MCF 10A (cell line): ENCODE data around the gene SCART1. TPM values are rescaled to one million over a fixed set of nuclear protein-coding genes. Genes with fewer than 3 reads are reported as not detected.

Experiments
- BruUV-seq: library from RNA; stranded (reverse); fragments of 400-500 nt; replicated peaks from 2 replicates; lab custom pipeline; 2021; lab: Mats Ljungman, UMichigan
- CTCF ChIA-PET: fragments of 300-600 bp; sonication (Branson Sonifier 250); formaldehyde crosslinking; extraction: SDS; loops from one replicate; lab custom pipeline; 2021; ENCODE audit warnings: antibody characterized with exemption, inconsistent platforms; lab: Yijun Ruan, JAX
- POLR2A ChIA-PET: fragments of 300-600, 350-650 bp; sonication (Branson Sonifier 250); formaldehyde crosslinking; extraction: SDS; loops from one replicate; lab custom pipeline; 2020; ENCODE audit warnings: antibody characterized with exemption, inconsistent platforms; lab: Yijun Ruan, JAX
- DNase-seq: peaks from one replicate; pipeline ENCODE4 v3.0.0-alpha.2; 2018; ENCODE audit not compliant: unreplicated experiment
- H3K27ac Mint-ChIP-seq: one replicate; pipeline ENCODE4 v1.8.0; 2022; ENCODE audit warnings: mild to moderate bottlenecking, low read depth, mixed read lengths; ENCODE audit not compliant: unreplicated experiment
- H3K27me3 Mint-ChIP-seq: one replicate; pipeline ENCODE4 v1.8.0; 2022; ENCODE audit warnings: mixed read lengths; ENCODE audit not compliant: insufficient read depth, unreplicated experiment
- H3K36me3 Mint-ChIP-seq: one replicate; pipeline ENCODE4 v1.8.0; 2022; ENCODE audit warnings: mild to moderate bottlenecking, moderate library complexity, mixed read lengths; ENCODE audit not compliant: insufficient read depth, unreplicated experiment
- H3K4me1 Mint-ChIP-seq: one replicate; pipeline ENCODE4 v1.8.0; 2022; ENCODE audit warnings: mixed read lengths; ENCODE audit not compliant: insufficient read depth, unreplicated experiment
- H3K4me3 Mint-ChIP-seq: one replicate; pipeline ENCODE4 v1.8.0; 2022; ENCODE audit warnings: mild to moderate bottlenecking, moderate library complexity, mixed read lengths; ENCODE audit not compliant: unreplicated experiment
- H3K9me3 Mint-ChIP-seq: one replicate; pipeline ENCODE4 v1.8.0; 2022; ENCODE audit warnings: mixed read lengths; ENCODE audit not compliant: unreplicated experiment
- CTCF ChIP-seq: fragments of 200-600 bp; IDR thresholded peaks from one replicate; pipeline ENCODE4 v1.8.0; 2022; ENCODE audit warnings: antibody characterized with exemption, mild to moderate bottlenecking; ENCODE audit not compliant: unreplicated experiment
- intact Hi-C: fragments of 100-400 bp; cut with micrococcal nuclease; formaldehyde crosslinking; loops from 2 replicates; pipeline ENCODE4 v1.14.1; 2022
- total RNA-seq: library from RNA; stranded (reverse); gene quantifications from 2 replicates; pipeline ENCODE4 v1.2.3, GENCODE V29; 2022

Gene SCART1
- total RNA-seq, 1 experiment from 2014 or later, result 0.93 TPM

- H3K4me1 Mint-ChIP-seq, result no peaks in the 10 kb centered on the region
- POLR2A ChIA-PET, result no interaction called here
- CTCF ChIA-PET, result interaction anchor here (0.5 to 0.6 kb wide), 2 partner anchors 136 to 137 kb away, joined by 3 read pairs; no protein-coding TSS in a partner anchor
- peaks cover 16% of the 10 kb centered on the region for H3K9me3 Mint-ChIP-seq
- peaks cover 10% of the 10 kb centered on the region for H3K36me3 Mint-ChIP-seq
- no peak overlapping the region for H3K27ac Mint-ChIP-seq
- no TSS peak for BruUV-seq
- no peaks in the 10 kb centered on the region for H3K27me3 Mint-ChIP-seq
- H3K4me3 Mint-ChIP-seq, result no peak overlapping the region
- intact Hi-C loops, result no loop called here
- DNase-seq, result no peak
- no peak for TF ChIP-seq CTCF
Measured at GRCh38 chr10:133442967-133443924, 10.5 kb upstream of the SCART1 start.

GRCh38 chr10:133444342-133445267, 9.1 kb upstream of the SCART1 start:
- Mint-ChIP-seq H3K4me3 (no peak overlapping the region), H3K9me3 (peaks cover 17% of the 10 kb centered on the region), H3K27ac (no peak overlapping the region), H3K36me3 (peaks cover 6% of the 10 kb centered on the region), H3K4me1 (no peaks in the 10 kb centered on the region), H3K27me3 (no peaks in the 10 kb centered on the region)
- no TSS peak for BruUV-seq
- DNase-seq, result no peak
- CTCF ChIA-PET, result no interaction called here
- no peak for TF ChIP-seq CTCF
- intact Hi-C loops, result no loop called here
- POLR2A ChIA-PET, result no interaction called here

GRCh38 chr10:133445268-133445732, 8.4 kb upstream of the SCART1 start:
- ChIA-PET CTCF (no interaction called here), POLR2A (no interaction called here)
- peaks cover under 1% of the 10 kb centered on the region for H3K27me3 Mint-ChIP-seq
- no peak overlapping the region for H3K27ac Mint-ChIP-seq
- H3K36me3 Mint-ChIP-seq, result peaks cover 6% of the 10 kb centered on the region
- no peak for TF ChIP-seq CTCF
- intact Hi-C loops, result no loop called here
- H3K9me3 Mint-ChIP-seq, result peaks cover 17% of the 10 kb centered on the region
- BruUV-seq, result no TSS peak
- H3K4me3 Mint-ChIP-seq, result no peak overlapping the region
- no peaks in the 10 kb centered on the region for H3K4me1 Mint-ChIP-seq
- no peak for DNase-seq
